ENCODE measurements around the gene CERKL.
A peak's percentile ranks its signal among the peaks of the same experiment; 100 is the strongest.

CERKL gene

DNA sequence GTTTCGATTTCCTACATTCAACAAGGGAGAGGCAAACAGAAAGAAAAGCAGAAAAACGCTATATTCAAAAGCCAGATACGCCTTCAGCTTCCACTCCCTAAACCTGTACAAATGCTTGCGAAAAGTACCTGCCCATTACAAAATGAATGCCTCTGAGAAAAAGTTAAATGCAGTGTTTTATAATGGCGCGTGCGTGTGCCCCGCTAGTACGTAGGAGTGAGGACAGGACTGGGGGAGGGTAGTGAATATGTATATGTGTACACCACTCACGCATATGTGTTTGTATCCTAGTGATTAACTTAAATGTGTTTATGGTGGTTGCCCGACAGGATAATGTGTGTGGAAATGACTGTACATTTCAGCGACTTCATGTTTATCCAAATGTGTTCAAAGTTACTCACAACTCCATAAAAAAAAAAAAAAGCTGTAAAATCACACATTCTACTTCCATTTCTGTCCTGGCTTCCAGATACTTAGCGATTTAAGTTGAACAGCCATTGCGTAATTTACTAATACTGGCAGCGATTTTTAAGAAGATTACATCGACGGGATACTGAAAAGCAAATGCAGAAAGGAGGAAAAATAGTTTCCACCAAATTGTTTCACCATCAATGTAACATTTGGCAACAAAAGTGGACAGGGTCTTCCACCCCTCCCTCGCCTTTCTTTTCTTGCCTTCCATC is 22.1 kb upstream of the CERKL start:
- Histone ChIP-seq H3K4me3 (no peak overlapping the region), H3K27ac (no peak overlapping the region)

DNA sequence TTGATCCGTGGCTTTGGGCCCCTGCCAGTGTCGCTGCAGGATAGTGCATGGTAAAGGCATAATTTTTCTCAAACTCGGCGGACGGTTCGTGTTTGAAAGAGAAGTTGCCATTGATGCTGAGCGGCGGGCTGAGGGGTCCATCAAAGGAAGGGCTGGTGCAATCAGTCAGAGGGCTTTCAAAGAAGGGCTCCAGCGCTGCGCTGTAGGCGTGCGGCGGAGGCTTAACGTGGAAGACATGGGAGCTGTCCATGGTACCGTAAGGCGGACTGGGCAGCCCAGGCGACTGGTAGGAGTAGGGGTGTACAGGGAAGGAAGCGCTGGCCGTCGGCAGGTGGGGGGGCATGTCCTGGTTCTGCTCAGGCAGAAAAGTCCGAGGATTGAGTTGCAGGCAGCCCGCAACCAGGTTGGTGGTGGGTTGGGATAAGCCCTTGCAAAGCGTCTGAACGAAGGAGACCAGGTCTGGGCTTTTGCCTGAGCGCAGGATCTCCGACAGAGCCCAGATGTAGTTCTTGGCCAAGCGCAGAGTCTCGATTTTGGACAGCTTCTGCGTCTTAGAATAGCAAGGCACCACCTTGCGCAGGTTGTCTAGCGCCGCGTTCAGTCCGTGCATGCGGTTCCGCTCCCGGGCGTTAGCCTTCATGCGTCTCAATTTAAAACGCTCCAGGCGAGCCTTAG is 21.1 kb upstream of the CERKL start:
- Histone ChIP-seq H3K4me3 (no peak overlapping the region), H3K27ac (no peak overlapping the region)

DNA sequence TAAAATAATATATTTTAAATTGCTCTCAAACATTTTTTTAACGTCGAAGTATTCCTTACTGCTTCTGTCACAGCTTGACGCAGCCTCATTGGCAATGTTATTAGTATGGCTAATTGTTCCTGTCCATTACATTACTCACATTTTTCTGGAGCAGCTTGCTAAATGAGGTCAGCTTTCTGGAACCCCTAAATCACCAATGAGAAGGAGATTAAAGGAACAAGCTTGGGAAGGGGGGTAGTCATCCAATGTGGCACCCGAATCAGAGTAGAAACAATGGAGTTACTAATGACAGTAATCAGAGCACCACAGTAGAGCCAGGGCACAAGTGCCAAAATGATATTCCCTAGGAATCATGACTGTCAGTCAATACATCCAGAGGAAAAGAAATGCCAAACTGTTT is 18.3 kb upstream of the CERKL start:
- H3K4me3 ChIP-seq = no peak overlapping the region
- no peak overlapping the region for H3K27ac ChIP-seq

DNA sequence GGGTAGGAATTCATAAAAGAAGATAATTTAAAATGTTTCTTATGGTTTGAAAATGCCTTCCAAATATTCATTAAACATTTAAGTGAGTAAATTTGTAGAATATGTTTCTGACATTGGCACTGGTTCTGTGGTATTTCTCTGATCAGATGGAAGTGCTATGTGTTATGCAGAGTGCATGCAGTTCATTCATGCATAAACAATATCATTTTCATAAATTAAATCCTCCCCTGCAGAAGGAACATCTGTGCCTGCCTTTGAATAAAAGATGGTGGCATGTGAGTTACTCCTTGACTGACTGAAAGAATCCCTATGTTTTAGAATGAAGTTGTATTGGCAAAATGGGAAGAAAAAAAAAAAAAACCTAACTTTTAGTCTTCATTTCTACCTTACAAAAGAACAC is 17.6 kb upstream of the CERKL start:
- Histone ChIP-seq H3K4me3 (no peak overlapping the region), H3K27ac (no peak overlapping the region)

DNA sequence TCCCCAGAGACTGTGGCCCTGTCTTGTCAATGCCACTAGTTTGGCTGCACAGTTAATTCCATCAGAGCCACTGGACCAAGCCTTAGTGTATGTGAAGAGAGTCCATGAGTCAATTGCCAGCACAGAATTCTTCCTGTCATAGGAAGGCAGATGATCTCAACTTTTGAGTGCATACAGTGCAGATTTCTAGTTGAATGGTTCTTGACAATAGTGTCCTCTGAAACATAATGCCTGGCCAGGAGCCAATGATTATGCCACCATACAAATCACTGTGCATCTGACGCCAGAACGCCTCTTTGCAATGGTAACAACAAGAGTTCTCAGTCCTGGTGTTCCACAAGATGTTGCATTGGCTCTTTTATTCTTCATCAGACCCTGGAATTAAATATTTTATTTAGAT is 16.3 kb upstream of the CERKL start:
- Histone ChIP-seq H3K27ac (no peak overlapping the region), H3K4me3 (no peak overlapping the region)

DNA sequence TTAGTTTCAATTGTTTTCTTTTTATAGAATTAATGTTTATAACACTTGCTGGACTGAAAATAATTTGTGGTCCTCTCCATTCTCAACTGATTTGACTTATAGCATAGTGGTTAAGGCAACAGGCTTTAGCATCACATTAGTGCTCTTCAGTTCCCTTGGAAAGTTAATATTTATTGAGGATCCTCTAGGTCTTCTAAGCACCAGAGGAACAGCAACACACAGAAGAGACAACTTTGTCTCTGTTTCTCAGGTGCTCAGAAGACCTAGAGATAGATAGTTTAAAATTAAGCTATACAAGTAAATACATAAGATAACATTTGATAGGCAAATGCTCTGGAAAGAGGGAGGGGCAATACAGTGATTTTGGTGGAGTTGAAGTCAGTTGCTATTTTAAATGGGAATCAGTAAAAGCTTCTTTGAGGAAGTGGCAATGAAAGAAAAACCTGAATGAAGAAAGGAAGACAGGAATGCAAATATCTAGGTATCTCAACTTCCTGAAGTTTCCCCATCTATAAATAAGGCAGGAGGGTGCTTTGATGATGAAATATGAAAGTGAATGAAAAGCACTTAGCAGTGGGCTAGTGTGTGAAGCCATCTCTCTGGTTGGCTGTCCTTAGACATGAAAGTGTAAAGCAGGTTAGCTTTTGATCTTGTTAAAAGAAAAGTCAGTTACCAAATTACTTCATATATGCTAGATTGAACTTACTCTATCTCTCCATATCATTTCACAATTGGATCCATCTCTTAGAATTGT is 15.5 kb upstream of the CERKL start:
- no peak overlapping the region for H3K4me3 ChIP-seq
- H3K27ac ChIP-seq = no peak overlapping the region

DNA sequence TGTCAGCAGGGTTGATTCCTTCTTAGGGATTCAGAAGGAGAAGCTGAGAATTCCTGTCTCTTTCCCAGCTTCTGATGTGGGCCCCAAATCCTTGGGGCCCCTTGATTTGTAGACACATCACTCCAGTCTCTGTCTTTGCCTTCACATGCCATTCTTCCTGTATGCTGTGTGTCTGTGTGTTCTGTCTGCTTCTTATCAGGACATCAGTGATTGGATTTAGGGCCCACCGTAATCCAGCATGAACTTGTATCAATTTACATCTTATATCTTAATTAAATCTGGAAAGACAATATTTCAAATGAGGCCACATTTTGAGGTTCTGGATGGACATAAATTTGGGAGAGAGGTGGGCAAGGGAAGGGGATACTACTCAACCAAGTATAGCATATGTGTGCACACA is 13.7 kb upstream of the CERKL start:
- H3K27ac ChIP-seq = no peak overlapping the region
- H3K4me3 ChIP-seq = no peak overlapping the region

DNA sequence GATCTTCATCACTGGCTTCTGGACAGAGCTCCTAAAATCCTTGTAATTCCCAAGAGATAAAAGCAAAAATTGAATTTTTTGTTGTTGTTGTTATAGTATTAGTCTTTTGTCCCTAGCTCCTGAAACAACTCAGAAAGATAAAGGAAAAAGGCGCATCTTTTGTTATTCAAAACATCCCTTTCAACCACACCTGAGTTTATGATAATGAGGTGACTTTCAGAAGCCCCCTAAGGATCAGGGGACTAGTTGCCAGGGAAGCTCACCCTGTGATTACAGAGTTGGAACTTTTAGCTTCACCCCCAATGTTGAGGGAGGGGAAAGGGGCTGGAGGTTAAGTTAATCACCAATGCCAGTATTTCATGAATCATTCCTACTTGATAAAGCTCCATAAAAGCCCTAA is 10.3 kb upstream of the CERKL start:
- Histone ChIP-seq H3K27ac (no peak overlapping the region), H3K4me3 (no peak overlapping the region)

DNA sequence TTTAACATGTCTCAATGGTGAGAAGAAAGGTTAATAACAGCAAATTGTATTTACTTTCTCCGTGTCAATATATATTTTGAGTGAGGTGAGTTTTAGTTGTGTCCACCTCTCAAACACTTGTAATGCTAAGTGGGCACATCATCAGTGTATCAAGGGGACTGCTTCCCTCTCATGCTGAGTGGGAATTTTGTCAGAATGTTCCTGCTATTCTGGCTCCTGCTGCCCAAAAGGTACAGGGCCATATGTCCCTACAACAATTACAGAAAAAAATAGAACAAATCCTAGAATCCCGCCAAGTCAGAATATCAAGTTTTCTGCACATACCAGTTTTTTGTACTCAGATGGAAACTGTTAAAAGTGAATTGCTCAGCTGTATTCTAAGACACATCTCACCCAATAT is 5.4 kb upstream of the CERKL start:
- no peak overlapping the region for H3K27ac ChIP-seq
- no peak overlapping the region for H3K4me3 ChIP-seq

DNA sequence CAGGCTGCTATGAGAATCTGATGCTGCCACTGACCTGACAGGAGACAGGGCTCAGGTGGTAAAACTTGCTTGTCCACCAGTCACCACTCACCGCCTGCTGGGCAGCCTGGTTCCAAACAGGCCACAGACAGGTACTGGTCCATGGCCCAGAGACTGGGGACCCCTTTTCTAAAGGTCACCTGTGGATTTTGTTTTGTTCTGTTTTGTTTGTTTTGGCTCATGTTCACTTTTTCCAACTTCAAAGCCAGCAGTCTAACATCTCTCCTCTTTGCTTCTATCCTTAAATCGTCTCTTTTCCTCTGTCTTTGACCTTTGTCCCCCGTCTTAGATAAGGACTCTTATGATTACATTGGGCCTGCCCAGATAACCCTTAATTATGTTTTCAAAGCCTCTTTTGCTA is 3.3 kb upstream of the CERKL start:
- H3K4me3 ChIP-seq = no peak overlapping the region
- no peak overlapping the region for H3K27ac ChIP-seq

DNA sequence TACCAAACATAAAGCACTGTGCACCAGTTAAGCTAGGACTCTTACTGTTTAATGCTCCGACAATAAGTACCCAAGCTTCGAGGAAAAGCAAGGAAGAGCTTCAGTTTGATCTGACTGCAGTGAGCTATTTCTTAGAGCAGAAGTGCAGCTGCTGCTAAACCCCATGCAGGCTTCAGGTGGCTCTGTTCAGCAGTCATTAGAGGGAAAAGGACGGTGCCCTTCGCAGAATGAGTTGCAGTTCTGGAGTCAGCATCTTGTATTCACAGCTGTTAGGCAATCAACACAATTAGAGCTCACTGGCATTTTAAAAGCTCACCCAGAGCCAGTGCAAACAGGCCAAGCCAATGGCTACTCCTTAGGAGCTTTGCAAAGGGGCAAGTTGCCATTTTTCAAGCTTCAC is 1.5 kb upstream of the CERKL start:
- Histone ChIP-seq H3K27ac (no peak overlapping the region), H3K4me3 (no peak overlapping the region)

DNA sequence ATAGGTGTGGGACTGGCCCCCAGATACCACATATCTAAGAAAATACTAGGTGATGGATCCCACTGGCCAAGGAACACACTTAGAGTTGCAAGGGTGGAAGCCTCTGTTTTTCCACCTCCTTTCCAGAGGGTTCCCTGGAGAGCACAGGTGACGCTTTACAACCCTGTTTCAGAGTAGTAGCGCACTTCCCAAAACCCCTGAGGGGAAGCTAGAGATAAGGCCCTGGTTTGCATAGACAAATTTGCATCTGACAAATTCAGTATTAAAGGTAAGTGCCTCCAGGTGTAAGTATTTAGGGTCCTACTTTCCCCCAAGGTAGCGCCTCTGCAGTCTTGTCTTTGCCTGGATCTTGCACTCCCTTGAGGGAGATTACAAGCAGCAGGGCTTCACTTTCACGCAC is 474 bp upstream of the CERKL start:
- Histone ChIP-seq H3K27ac (no peak overlapping the region), H3K4me3 (peak overlapping the region in 2 of 7 experiments; percentile 31 to 32)

DNA sequence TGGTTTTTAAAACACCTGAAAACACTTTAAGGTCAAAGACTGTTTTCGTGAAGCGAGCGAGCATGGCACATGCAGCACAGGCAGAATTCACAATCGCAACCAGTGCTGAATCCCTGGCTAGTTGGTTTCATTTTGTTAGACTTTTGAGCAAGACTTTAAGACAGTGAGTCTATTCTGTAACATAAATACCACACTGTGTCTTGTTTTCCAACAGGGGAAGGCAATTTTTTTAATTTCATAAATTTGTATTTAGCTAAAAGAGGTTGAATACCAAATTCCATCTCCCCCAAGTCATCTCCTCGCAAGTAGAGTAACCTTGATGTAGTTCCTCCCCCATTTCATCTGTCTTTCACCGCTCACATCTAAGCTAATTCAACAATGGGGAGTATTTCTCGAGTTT is 1.4 kb downstream of the CERKL start:
- Histone ChIP-seq H3K4me3 (no peak overlapping the region), H3K27ac (no peak overlapping the region)

DNA sequence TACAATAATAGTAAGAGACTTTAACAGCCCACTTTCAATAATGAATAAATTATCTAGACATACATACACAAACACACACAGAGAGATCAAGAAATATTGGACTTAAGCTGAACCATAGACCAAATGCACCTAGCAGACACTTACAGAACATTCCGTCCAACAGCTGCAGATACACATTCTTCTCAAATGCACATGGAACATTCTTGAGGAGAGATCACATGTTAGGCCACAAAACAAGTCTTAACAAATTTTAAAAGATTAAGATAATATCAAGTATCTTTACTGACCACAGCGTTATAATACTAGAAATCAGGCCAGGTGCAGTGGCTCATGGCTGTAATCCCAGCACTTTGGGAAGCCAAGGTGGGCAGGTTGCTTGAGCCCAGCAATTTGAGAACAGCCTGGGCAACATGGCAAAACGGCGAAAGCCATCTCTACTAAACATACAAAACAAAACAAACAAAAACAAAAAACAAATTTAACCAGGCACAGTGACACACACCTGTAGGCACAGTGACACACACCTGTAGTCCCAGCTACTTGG is 7.4 kb downstream of the CERKL start:
- Histone ChIP-seq H3K27ac (no peak overlapping the region), H3K4me3 (no peak overlapping the region)

DNA sequence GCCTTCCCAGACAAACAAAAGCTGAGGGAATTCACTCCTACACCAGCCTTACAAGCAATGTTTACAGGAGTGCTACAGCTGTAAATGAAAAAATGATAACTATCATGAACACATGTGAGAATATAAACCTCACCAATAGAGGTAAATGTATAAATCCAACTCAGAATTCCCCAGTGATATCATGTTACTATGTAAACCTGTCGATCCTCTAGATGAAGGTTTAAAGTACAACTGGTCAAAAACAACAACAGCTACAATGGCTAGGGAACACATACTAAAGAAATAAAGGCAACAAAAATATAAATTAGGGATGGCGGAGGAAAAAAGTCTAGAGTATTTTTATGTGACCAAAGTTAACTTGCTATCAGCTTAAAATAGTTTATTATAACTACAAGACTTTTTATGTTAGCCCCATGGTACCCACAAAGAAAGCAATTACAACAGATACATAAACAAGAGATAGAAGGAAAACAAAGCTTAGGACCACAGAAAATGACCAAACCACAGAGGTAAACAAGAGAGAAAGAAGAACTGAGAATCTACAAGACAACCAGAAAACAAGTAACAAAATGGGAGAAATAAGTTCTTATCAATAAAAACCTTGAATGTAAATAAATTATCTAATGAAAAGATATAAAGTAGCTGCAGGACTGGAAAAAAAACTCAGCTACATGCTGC is 8.3 kb downstream of the CERKL start:
- H3K4me3 ChIP-seq = no peak overlapping the region
- H3K27ac ChIP-seq = no peak overlapping the region

DNA sequence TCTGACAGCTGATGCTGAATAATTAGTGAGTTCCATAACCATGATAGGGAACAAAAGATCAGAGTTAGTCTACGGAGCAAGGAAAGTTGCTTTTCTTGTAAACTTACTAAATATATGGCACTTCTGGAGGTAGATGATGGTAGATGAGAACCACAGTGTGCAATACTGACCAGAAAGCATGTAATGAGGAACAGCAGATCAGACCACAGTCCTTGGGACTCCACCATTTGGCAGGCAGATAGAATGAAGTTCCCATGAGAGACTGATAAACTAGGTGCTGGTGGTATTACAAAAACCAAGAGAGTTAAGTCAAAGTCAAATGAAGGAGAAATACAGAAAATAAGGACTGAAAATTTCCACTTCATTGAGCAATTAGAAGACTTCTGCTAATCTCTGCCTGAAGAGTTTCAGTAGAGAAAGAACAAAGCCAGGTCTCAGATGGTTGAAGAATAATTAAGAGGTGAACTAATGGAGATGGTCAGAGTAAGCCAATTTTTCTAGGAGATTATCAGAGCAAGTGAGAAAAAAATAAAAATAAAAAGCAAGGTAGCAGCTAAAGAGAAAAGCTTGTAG is 10.4 kb downstream of the CERKL start:
- Histone ChIP-seq H3K27ac (no peak overlapping the region), H3K4me3 (no peak overlapping the region)

DNA sequence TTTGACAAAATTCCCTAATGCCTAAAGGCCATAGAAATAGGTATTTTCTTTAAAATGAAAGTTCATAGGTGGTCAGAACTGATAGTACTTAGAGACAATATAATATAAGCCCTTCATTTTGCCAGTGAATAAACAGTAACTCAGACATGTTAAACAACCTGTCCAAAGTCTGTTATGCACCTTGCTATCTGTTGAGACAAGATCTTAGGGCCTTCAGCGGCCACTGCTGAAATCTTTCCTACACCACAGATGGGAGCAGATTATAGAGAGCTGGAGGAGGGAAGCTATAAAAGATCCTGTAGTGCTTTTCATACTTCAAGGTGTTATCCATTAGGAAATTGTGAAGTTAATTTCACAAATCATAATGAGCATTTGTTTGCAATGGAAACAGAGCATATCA is 13.8 kb downstream of the CERKL start:
- H3K27ac ChIP-seq = no peak overlapping the region

DNA sequence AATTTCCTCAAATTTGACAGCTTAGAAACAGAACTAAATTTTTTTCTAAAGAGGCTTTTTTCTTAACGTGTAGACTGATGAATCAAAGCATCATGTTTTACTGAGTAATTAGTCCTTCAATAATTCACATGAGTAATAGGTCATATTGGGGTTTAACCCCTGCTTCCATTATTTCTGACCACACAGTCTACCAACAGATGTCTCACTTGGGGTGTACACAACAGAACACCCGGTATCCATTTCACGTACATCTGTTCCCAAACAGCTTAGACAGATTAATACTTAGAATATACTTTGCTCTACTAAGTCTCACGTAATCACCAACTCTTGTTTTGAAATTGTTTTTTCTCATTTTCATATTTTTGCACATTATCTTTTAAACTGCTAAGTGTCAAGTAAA is 14.8 kb downstream of the CERKL start:
- no peak overlapping the region for H3K27ac ChIP-seq
- no peak overlapping the region for H3K4me3 ChIP-seq

More for the DNA sequence above, 13.8 kb downstream of the CERKL start:
- H3K4me3 ChIP-seq = no peak overlapping the region

DNA sequence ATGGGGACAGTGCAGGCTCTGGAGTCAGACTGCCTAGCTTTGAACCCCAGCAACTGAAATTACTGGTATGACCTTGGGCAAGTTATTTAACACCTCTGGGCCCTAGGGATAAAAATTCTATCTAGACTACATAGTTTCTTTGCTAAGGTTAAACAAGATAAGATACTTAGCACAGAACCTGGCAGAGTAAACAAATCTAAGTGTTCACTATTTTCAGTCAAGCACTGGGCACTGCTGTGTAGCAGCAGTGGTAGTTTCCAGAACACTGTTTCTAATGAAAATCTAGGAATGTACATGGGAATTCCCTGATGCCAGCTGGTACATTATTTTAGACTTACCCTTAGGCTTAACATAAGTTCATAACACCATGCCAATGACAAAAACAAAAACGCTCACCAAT is 17.2 kb downstream of the CERKL start:
- H3K27ac ChIP-seq = no peak overlapping the region
- no peak overlapping the region for H3K4me3 ChIP-seq

Measured in skin epidermis (tissue), 12 donors.